Fibroblast of peridontal ligament (primary cell): ENCODE results near the gene NEK11.
A peak's percentile ranks its signal among the peaks of the same experiment; 100 is the strongest.
"Not testable (repeated sequence)": the region's sequence is repeated elsewhere in the genome, so short reads cannot be mapped to it uniquely, and the experiment has no call there.

Source experiments
- DNase-seq: peaks from one replicate; pipeline ENCODE4 v3.0.0-alpha.2; 2010; ENCODE audit errors: extremely low read depth

Gene NEK11

GRCh38 chr3:131360191-131360755 is 333.6 kb downstream of the NEK11 start:
- no peak for DNase-seq

GRCh38 chr3:131361066-131361463 is 334.4 kb downstream of the NEK11 start:
- DNase-seq, result not testable (repeated sequence)

- peak; percentile 27 for DNase-seq
Observed at GRCh38 chr3:131361464-131362421, 335.1 kb downstream of the NEK11 start.

- no peak for DNase-seq
Observed at GRCh38 chr3:131363275-131363674, 336.6 kb downstream of the NEK11 start.

GRCh38 chr3:131370935-131371687 is 344.4 kb downstream of the NEK11 start:
- no peak for DNase-seq

- no peak for DNase-seq
Observed at GRCh38 chr3:131371688-131372066, 345.0 kb downstream of the NEK11 start.

GRCh38 chr3:131374741-131375140 is 348.1 kb downstream of the NEK11 start:
- no peak for DNase-seq

- DNase-seq, result peak; percentile 20
Observed at GRCh38 chr3:131380821-131381444, 354.3 kb downstream of the NEK11 start.

GRCh38 chr3:131381445-131382291 is 355.0 kb downstream of the NEK11 start, which contains the start of gene NUDT16:
Gene NUDT16, plus strand, starts transcription at chr3:131381774. Its CDS starts 31 bp downstream, at chr3:131381805.
- DNase-seq, result peak; percentile 97

GRCh38 chr3:131386429-131387165 is 359.9 kb downstream of the NEK11 start:
- no peak for DNase-seq

GRCh38 chr3:131387796-131388489 is 361.3 kb downstream of the NEK11 start:
- DNase-seq, result no peak

- peak; percentile 21 for DNase-seq
Observed at GRCh38 chr3:131388490-131388799, 361.8 kb downstream of the NEK11 start.

- no peak for DNase-seq
Observed at GRCh38 chr3:131390331-131390730, 363.7 kb downstream of the NEK11 start.

GRCh38 chr3:131393051-131393450 is 366.4 kb downstream of the NEK11 start:
- peak; percentile 24 for DNase-seq

- DNase-seq, result no peak
Observed at GRCh38 chr3:131393868-131394267, 367.2 kb downstream of the NEK11 start.

GRCh38 chr3:131394400-131394799 is 367.7 kb downstream of the NEK11 start:
- DNase-seq, result no peak

- DNase-seq, result peak; percentile 84
Observed at GRCh38 chr3:131396170-131396569, 369.5 kb downstream of the NEK11 start.

GRCh38 chr3:131397889-131398288 is 371.2 kb downstream of the NEK11 start:
- no peak for DNase-seq
